Measurements from ENCODE around the gene WNT2. TPM values are rescaled to one million over a fixed set of nuclear protein-coding genes. Genes with fewer than 3 reads are reported as not detected.

The WNT2 gene
- total RNA-seq (2014; rRNA removed; shearing (Covaris generic)): not detected in 2 replicates
- polyA plus RNA-seq (2014; cell fraction: nucleus; rRNA removed): not detected in 2 replicates

DNA sequence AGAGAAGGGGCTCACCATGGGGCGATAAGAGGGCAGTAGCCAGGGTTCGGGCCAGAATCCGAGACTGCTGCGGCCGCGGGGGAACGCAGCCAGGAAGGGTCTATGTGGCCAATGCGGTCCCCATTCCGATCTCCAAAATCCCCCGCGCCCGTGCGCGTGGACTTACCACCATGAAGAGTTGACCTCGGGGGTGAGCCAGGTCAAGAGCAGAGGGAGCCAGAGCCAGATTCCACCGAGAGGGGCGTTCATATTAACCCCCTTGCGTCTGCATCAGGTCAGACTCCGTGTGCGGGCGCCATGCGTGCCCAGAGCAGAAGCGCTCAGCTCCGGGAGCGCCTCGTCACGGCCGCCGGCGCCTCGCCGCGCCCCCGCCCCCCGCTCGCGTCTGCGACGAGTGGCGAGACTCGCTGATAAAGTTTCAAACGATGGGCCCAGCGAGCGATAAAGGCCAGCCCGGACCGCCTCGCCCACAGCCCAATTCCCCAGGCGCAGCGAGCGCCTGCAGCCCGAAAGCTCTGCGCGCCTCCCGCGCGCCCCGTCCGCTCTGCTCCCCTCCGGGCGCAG, at the start of gene WNT2:
WNT2 (minus strand) TSS at position 318 of the 564 bp plus-strand sequence; CDS start at position 249, 69 bp downstream.
- no peak for DNase-seq (ENCODE audit: extremely low read depth, low read depth)

DNA sequence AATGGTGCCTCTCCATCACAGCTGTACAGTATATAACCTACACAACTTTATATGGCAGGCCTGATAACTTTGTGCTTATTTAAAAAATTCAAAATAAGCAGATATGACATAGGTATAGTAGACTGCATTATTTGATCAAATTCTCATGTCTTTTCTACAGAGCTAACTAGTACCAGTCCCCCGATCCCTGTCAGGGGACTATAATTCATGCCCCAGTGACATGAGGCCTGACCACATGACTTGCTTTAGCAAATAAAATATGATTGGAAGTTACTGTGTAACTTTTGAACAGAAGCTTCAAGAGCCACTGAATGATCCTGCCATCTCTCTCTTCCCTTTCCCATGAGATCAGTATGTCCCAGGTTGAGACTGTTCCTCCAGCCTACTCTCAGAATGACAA, 49.2 kb upstream of the WNT2 start:
- DNase-seq (ENCODE audit: extremely low read depth, low read depth): no peak

DNA sequence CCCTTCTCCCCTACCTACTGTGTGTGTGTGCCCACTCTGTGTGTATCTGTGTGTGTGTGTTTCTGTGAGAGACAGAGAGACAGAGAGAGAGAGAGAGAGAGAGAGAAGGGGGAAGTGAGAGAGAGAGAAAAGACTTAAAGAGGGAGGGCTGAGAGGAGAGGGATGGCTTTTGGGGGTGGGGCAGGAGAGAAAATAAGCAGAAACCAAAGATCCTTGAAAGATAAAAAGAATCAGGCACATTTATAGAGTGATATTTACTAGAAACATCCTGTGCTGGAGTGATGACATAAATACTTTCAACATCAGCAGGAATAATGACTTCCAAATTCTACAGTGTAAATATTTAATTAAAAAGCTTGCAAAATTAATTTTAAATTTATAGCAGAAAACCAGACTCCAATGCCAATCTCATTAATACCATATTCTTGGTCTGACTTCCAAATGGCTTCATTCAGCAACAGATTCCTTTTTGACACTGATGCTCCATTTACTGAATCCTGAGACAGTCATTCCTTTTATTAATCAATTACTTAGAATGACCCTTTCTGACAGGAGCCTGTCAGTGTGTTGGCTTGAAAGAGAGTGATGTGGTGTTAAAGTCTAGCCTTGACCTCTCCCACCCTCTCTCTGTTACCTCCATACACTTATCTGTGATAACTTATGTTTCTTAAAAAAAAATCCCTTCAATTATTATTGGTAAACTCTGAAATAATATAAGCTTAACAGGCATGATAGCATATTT, 41.7 kb upstream of the WNT2 start:
- DNase-seq (ENCODE audit: extremely low read depth, low read depth): no peak

DNA sequence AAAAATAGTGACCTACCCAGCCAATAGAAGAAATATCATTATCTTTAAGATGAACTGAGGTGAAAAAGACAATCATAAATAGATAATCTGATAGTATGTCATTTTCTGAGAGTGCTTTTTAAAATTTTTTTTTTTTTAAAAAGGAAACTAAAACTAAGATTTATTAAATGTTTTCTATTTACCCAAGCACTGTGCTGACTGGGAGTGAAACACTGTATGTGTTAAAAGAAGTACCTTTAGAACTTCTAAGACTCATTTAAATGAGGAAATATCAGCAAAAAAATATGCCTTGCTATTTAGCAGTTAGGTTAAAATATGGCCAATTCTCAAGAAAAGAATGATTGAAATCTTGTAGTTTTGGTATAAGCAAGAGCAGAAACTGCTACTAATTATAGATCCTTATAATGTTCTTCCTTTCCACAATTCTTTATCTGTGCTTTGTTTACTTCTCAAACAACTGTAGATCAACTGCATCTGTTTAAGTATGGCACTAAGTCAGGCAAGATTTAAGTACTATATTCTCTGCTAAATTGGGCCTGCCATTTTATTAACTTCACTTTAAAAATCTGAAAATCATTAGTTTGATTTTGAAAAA, 39.5 kb upstream of the WNT2 start:
- DNase-seq (ENCODE audit: extremely low read depth, low read depth): no peak

DNA sequence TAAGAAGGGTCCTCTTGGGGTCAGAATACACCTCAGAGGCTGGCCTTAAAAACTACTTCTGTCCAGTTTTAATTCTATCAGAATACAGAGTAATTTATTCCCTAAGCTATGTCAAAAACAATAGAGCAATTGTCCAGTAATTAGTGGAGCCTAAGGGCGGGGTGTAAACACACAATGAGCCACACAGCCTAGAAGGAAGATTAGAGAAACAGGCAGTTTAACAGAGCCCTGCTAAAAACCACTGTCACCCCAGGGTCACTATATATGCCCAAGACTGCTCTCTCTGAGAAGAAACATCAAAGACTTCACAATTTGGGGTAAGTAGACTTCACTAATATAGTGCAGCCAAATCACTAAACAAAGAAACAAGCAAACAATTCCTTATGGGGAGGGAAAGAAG, 27.2 kb upstream of the WNT2 start:
- no peak for DNase-seq (ENCODE audit: extremely low read depth, low read depth)

DNA sequence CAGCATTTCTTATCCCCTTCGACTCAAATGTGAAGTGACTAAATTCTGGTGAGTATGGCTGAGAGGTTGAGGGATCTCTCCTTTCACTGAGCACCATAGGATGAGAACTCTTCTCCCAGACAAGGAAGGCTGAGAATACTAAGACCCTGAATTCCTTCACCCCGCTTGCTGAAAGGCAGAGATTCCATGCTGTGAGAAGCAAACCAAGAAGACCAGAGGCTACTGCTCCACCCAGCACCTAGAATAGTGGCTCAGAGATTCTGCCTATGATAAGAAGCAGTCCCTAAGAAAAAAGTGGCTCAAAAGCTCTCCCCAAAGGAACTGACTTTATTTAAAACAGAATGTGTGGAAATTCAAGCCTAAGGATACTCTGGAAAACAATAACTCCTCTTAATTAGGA, 26.7 kb upstream of the WNT2 start:
- DNase-seq (ENCODE audit: extremely low read depth, low read depth): no peak

DNA sequence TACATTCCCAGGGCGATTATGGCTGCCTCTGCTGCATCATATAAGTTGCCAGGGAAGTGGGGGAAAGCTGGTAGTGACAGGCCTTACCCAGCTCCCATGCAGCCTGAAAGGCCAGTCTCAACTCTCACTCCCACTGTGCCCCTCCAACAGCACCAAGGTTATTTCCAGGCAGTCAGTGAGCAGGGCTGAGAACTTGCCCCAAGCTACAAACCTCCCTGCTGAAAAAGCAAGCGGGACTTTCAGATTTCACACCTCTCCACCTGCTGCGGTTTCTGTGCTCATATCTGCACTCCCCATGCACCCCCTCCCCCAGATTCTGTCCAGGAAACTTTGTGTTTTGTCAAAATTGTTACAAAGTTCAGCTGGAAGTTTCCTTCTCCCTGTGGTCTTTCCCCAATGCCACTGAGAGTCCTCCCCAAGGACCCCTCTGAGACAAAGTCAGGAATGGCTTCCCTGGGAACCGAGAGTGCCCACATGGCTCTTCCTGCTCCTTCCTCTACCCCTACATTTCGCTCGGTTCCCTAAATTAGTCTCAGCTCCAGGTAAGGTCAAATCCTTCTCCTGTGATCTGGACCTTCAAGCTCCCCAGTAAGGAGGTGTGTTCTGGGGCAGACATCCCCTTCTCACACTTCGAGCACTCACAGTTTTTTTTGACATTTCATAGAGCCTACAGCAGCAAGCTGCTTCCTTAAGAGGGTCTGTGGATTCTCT, 25.3 kb upstream of the WNT2 start:
- DNase-seq (ENCODE audit: extremely low read depth, low read depth): no peak

DNA sequence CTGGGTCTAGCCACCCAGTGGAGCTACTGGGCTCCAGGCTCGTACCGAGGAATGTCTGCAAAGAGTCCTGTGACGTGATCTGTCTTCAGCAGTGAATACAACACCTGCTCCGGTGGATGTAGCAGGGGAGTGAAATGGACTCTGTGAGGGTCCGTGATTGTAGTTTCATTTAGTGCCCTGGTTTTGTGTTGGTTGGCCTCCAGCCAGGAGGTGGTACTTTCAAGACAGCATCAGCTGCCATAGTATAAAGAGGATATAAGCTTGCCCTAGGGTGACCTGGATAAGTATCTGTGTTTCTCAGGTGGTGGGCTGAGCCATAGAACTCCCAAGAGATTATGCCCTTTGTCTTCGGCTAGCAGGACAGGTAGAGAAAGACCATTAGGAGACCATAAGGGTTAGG, 24.6 kb upstream of the WNT2 start:
- DNase-seq (ENCODE audit: extremely low read depth, low read depth): no peak

DNA sequence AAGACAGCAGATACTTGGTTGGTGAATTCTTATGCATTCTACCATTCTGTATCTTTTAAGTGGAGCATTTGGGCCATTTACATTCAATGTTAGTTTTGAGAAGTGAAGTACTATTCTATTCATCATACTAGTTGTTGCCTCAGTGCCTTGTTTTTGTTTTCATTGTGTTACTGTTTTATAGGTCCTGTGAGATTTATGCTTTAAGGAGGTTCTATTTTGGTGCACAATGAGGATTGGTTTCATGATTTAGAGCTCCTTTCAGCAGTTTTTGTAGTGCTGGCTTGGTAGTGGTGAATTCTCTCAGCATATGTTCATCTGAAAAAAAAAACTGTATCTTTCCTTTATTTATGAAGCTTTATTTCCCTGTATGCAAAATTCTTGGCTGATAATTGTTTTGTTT, 23.3 kb upstream of the WNT2 start:
- no peak for DNase-seq (ENCODE audit: extremely low read depth, low read depth)

DNA sequence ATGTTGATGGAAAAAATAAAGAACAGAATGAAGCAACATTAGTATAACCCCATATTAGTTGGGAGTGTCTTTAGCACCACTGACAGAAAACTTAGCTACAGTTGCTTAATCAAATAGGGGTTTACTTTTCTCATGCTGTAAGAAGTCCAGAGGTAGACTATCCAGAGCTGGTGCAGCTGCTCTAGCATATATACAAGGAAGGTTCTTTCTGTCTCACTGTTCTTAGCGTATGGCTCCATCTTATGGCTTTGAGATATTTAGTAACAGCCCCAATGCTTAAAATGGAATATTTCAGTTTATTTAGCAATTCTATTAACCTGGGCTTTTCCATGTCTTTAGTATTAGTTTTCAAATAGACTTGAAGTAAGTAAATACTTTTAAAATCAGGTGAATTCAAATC, 15.2 kb upstream of the WNT2 start:
- DNase-seq (ENCODE audit: extremely low read depth, low read depth): no peak

DNA sequence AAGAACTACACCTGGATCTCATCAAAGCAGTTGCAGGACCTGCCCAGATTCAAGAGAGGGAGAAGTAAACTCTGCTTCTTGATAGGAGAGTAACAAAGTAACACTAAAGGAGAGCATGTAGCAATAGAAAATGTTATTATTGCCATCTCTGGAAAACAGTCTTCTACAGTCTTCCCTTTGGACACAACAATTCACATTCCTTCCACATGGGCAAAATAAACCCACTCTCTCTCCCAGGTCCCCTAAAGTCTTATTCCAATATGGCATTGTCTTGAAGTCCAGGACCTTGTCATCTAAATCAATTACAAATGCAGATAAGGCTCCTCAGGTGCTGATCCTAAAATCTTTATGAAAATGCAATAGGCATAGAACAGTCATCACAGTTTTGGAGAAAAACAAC, 10.3 kb upstream of the WNT2 start:
- DNase-seq (ENCODE audit: extremely low read depth, low read depth): no peak

DNA sequence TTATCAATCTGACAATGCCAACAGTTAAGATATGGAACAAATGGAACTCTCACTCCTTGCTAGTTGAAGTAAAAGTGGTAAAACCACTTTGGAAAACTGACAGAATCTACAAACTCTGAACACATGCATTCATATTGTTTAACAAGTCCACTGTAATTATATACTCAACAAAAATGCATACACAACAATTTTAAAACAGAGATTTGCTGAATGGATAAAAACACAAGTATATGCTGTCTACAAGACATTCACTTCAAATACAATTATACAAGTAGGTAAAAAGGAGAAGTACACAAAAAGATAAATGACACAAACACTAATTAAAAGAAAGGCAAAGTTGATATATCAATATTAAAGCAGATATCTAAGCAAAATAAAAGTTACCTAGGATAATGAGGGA, 9.2 kb upstream of the WNT2 start:
- no peak for DNase-seq (ENCODE audit: extremely low read depth, low read depth)

DNA sequence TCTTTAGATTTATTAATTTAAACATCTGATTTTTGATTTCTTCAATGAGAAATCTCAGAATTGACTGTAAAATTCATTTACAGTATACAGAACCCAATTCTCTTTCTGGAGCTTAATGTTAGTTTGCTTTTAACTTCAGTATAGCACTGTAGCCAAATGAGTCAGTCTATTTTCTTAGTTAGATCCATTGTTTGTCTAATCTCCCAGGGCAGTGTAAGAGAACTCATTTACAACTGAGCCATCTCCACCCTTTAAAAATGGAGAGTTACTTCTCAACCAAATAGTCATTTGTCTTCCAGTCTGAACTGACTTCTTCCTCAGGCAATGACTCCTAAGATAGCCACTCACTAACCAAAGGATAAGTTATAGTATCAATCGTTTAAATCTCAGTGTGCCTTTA, 3.0 kb upstream of the WNT2 start:
- DNase-seq (ENCODE audit: extremely low read depth, low read depth): no peak

DNA sequence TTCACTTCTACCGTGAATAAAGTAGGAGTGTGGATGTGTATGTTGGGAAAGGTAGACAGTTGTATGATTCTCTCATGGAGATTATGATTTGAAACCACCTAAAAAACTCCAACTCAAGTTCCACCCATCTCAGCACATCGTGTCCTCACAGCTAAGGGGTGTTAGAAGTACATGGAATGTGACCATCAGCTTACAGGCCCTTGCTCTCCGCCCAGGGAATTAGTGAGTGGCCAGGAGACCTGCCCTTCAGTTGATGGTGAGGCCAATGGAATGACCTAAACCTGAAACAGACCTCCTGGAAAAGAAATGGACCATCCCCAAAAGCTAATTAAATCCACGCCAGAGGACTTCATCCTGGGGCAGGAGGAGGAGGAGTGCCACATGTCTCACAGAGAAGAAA, 2.1 kb upstream of the WNT2 start:
- no peak for DNase-seq (ENCODE audit: extremely low read depth, low read depth)

DNA sequence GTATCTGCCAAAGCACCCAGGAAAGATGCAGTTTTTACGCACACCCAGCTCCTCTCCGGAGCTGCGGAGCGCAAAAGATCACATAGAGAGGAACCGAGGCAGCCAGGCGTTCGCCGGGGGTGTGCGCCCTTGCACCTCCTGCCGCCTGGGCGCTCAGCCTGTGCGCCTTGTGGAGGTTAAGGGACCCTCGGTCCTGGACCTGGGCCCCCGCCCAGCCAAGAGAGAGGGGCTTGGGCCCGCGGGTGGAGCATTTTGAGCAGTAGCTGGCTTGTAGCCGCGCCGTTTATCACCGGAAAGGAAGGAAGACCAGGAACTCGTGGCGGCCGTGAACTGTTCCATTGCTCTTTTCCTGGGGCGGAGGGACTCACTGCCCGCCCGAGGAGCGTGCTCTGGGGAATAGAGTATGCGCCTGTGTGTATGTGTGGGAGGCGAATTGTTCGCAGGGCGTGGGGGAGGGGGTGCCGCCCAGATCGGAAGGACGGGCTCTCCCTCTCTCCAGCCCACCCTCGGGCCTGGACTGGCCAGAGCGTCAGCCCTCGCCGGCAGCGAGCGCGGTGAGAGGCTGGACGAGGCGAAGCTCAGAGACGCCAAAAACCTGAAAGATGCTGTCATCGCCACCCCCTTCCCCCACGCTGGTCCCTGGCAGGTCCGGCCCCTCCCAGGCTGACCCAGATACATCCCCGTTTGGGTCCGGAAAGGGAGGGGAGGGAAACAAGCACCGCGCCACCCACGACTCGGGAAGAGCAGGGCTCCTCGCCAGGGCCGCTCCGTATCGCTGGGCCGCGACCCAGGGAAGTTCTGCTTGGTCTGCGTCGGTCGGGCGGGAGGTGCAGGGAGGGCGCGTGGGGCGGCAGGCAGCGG, 1.2 kb upstream of the WNT2 start:
- no peak for DNase-seq (ENCODE audit: extremely low read depth, low read depth)

DNA sequence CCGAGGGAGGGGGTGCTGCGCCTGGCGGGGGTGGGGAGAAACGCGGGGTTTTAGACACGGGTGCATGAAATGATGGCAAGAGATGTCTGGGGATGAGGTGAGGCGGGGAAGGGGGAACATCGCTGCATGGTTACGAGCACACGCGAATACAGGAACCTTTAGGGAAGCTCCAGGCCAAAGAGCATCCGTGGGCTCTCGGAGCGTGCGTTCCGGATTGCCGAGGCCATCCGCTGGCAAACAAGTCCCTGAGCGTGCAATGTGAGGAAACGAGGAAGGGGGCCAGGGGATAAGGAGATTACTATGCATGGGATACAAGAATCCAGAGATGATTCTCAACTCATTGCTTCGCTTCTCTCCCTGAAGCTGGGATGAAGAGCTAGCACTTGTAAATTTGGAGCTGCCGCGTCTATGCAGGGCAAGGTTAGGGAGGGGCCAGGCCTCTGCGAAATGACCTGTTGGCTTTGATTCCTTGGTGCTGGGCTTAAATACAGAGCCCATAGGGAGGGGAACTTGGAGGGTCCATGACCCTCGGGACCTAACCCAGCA, 520 bp upstream of the WNT2 start:
- no peak for DNase-seq (ENCODE audit: extremely low read depth, low read depth)

DNA sequence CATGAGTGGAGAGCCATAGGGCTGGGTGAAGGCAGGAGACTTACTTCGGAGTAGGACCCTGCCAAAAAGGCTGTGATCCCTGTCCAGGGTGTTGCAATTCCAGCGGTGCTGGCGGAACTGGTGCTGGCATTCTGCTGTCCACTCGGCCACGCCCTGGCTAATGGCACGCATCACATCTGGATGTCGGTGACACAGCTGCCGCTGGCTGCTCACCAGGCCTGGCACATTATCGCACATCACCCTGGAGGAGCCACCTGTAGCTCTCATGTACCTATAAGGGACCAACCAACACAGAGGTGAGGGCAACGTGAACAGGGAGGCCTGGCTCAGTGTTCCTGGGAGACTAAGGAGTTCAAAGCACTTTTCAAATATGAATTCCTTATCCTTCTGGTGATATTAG, 2.3 kb downstream of the WNT2 start:
- DNase-seq (ENCODE audit: extremely low read depth, low read depth): no peak

DNA sequence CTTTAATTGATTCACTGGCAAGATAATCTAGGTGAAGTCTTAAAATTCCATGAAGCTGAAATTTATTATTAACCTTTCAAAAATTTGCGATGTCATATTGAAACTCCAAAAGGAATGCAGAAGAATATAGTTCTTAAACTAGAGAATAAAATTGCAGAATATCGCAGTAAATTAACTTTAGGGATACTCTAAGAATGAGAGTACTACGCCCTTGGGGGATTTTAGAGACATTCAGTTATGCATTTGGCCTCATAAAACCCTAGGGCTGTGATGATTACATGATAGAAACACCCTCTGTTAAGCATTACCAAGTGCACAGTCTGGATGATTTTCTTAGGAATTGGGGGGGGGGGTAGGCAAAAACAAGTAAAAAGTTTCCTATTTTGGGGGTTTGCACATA, 3.7 kb downstream of the WNT2 start:
- DNase-seq (ENCODE audit: extremely low read depth, low read depth): no peak

DNA sequence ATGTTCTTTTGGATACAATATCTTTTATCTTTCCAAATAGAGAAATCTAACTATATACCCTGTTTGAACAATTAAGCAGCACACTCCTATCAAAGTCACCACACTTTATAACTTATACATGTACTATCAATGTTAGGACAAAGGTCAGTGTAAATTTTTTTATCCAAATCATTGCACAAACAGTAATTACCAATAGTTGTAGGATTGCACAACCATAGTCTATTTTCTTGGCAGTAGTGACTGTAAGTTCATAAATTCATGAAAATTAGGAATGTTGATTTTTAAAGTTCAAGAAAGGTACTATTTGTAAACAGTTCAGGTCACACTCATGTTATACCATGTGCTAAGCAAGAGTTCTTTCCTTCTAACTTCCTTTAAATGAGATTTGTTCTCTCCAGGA, 9.3 kb downstream of the WNT2 start:
- DNase-seq (ENCODE audit: extremely low read depth, low read depth): no peak
